ENCODE data around the gene COMMD4. TPM values are rescaled to one million over a fixed set of nuclear protein-coding genes. Genes with fewer than 3 reads are reported as not detected.

The COMMD4 gene
- total RNA-seq, 2 donors from 2014 or later = 35.3 to 43.8 TPM

DNA sequence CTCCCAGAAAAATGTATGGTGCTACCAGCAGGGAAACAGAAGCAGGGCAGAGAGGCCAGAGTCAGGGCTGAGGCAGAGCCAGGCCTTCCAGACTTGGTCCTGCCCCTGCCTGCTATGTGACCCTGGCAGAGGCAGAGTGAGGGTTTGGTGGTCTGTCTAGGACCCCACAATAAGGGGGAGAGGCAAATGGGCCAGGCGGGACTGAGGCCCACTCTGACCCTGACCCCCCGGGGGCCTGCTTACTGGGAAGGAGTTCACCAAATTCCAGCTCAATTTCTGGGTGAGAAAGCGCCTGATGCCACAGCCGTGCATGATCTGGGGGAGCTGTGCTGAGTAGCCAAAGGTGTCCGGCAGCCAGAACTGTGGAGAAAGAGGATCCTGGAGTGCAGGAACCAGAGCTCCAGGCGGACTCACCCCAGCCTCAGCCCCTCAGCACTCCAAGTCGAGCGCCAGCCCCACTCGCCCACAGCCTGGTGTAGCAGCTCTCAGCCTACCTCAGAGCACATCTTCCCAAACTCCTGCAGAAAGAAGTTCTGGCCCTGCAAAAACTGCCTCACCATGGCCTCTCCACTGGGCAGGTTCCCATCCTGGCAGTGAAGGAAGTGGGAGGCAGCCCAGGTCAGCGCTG, 25.6 kb downstream of the COMMD4 start:
- TF ChIP-seq, protein P1, sequence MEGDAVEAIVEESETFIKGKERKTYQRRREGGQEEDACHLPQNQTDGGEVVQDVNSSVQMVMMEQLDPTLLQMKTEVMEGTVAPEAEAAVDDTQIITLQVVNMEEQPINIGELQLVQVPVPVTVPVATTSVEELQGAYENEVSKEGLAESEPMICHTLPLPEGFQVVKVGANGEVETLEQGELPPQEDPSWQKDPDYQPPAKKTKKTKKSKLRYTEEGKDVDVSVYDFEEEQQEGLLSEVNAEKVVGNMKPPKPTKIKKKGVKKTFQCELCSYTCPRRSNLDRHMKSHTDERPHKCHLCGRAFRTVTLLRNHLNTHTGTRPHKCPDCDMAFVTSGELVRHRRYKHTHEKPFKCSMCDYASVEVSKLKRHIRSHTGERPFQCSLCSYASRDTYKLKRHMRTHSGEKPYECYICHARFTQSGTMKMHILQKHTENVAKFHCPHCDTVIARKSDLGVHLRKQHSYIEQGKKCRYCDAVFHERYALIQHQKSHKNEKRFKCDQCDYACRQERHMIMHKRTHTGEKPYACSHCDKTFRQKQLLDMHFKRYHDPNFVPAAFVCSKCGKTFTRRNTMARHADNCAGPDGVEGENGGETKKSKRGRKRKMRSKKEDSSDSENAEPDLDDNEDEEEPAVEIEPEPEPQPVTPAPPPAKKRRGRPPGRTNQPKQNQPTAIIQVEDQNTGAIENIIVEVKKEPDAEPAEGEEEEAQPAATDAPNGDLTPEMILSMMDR (IDR thresholded peaks at IDR 0.05) = no peak
- no peak for TF ChIP-seq POLR2A (IDR thresholded peaks at IDR 0.05)
- H3K4me1 ChIP-seq = no peaks in the 10 kb centered on the region
- 93 to 95% methylated on average over 10 of the region's 10 CpGs for WGBS, 2 donors
- DNase-seq = no peak
- H3K27me3 ChIP-seq = no peaks in the 10 kb centered on the region
- peaks cover 0 to 18% of the 10 kb centered on the region in 2 donors for H3K36me3 ChIP-seq (replicated peaks in 1 of 2; ENCODE audit: insufficient read depth in 1 of 2, low read depth in 2 of 2)
- H3K4me3 ChIP-seq = no peak overlapping the region
- no peak for ATAC-seq
- no peaks in the 10 kb centered on the region for H3K9me3 ChIP-seq
- H3K27ac ChIP-seq = no peak overlapping the region
- intact Hi-C loops (cut with DNase I) = loop anchor here (10.0 kb wide), 1 partner anchor 323 kb away; no protein-coding TSS in a partner anchor

DNA sequence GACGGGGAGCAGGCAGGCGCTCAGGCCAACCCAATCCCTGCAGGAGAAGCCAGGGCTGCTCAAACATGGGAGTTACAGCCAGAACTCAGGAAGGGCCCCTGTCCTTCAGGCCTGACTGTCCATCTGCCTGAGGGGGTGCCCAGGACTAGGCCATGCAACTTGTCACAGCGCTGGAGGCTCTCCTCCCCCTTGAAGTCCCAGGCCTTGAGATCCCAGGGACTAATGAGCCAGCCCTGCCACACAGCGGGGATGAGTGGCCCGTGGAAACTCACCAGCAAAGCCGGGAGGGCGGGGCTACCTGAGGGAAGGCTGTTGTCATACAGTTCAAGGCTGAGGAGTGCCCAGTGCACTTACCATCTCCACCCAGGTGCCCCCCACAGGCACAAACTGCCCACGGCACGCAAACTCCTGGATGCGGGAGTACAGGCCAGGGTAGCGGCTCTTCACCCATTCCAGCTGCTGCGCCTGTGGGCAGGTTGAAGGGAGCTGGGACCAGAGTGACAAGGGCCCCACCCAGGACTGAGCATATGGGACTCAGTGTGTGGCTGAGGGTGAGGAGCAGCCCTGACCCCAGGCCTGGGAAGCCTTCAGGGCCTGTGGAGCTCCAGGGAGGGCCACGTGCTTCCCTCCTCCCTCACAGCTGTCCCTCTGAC, 26.3 kb downstream of the COMMD4 start:
- H3K4me3 ChIP-seq = no peak overlapping the region
- peaks cover 0 to 17% of the 10 kb centered on the region in 2 donors for H3K36me3 ChIP-seq (replicated peaks in 1 of 2; ENCODE audit: insufficient read depth in 1 of 2, low read depth in 2 of 2)
- H3K27ac ChIP-seq = no peak overlapping the region
- no peaks in the 10 kb centered on the region for H3K27me3 ChIP-seq
- H3K4me1 ChIP-seq = peaks cover 3% of the 10 kb centered on the region
- no peaks in the 10 kb centered on the region for H3K9me3 ChIP-seq
- intact Hi-C loops (cut with DNase I) = loop anchor here (10.0 kb wide), 1 partner anchor 323 kb away; no protein-coding TSS in a partner anchor
- no peak for ATAC-seq
- DNase-seq = no peak
- WGBS, 2 donors = 80 to 93% methylated on average over 9 to 10 of the region's 13 CpGs
- TF ChIP-seq, protein P1 (IDR thresholded peaks at IDR 0.05) = no peak
- no peak for TF ChIP-seq POLR2A (IDR thresholded peaks at IDR 0.05)

DNA sequence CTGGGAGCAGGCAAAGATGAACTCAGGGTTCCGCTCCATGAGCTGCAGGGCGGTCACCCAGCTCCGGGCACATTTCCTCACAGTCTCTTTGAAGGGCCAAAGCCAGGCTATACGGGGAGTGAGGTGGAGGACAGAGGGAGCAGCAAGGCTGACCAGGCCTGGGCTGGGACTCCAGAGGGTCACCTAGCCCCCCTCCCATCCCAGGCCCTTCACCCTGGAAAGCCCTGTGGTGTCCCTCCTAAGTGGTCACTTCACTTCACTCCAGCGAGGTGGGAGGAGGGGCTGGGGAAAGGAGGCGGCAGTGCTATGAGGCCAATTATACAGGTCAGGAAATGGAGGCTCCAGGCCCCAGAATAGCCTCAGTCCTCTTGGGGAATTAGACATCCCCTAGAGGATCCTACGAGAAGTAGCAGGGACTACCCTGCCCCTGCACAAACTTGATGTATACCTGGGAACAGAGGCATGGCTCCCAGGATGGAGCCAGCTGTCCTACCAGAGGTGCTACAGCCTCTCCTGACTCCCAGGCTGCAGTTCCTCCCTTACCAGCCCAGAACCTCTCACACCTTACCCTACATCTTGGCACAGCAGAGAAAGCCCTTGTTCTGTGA, 26.9 kb downstream of the COMMD4 start:
- ATAC-seq (no peak), DNase-seq (no peak)
- 93 to 95% methylated on average over 6 to 7 of the region's 7 CpGs for WGBS, 2 donors
- Histone ChIP-seq H3K4me1 (peaks cover 9% of the 10 kb centered on the region), H3K4me3 (no peak overlapping the region), H3K27me3 (no peaks in the 10 kb centered on the region), H3K27ac (no peak overlapping the region), H3K9me3 (no peaks in the 10 kb centered on the region), H3K36me3 (replicated peaks in 1 of 2; ENCODE audit: insufficient read depth in 1 of 2, low read depth in 2 of 2) (peaks cover 0 to 17% of the 10 kb centered on the region in 2 donors)
- TF ChIP-seq, protein P1 (IDR thresholded peaks at IDR 0.05) = no peak
- no peak for TF ChIP-seq POLR2A (IDR thresholded peaks at IDR 0.05)
- intact Hi-C loops (cut with DNase I) = loop anchor here (10.0 kb wide), 1 partner anchor 322 kb away; no protein-coding TSS in a partner anchor

DNA sequence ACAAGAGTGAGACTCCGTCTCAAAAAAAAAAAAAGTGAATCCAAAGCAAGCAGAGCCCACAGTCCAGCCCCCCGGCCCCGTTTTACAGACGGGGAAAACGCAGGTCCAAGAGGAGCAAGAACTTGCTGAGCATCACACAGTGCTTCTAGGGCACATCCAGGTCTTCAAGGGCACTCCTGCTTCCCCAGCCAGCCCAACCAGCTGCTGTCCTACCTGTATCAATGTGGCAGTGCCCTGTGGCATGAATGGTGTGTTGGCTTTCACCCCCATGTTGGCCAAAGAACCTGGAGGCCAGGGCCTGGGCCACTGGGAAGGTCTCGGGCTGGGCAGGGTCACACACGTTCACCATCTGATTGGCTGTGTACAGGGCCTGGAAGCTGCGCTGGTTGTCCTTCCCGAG, 27.9 kb downstream of the COMMD4 start:
- ATAC-seq (no peak), DNase-seq (no peak)
- H3K27me3 ChIP-seq = no peaks in the 10 kb centered on the region
- TF ChIP-seq, protein P1 (IDR thresholded peaks at IDR 0.05) = no peak
- TF ChIP-seq POLR2A (IDR thresholded peaks at IDR 0.05) = no peak
- 93% methylated on average over 8 to 9 of the region's 9 CpGs for WGBS, 2 donors
- H3K4me3 ChIP-seq = no peak overlapping the region
- peaks cover 10% of the 10 kb centered on the region for H3K4me1 ChIP-seq
- intact Hi-C loops (cut with DNase I) = loop anchor here (10.0 kb wide), 1 partner anchor 321 kb away; no protein-coding TSS in a partner anchor
- no peaks in the 10 kb centered on the region for H3K9me3 ChIP-seq
- peaks cover 0 to 17% of the 10 kb centered on the region in 2 donors for H3K36me3 ChIP-seq (replicated peaks in 1 of 2; ENCODE audit: insufficient read depth in 1 of 2, low read depth in 2 of 2)
- no peak overlapping the region for H3K27ac ChIP-seq
